ENCODE measurements around the gene ARID4A. TPM values are rescaled to one million over a fixed set of nuclear protein-coding genes. Genes with fewer than 3 reads are reported as not detected.

ARID4A gene
- total and polyA plus RNA-seq, 7 experiments from 2014 or later: 25.7 to 79.2 (median 70.7) TPM

Other genes with a start within 250 kb of the ARID4A start
- gene ARMH4, start 146.3 kb upstream of the ARID4A start, total RNA-seq: not detected
- gene ARMH4, start 146.3 kb upstream of the ARID4A start, polyA plus RNA-seq: 1 to 10 TPM in 1 of 2 donors, not detected in 1; 1.7 TPM
- 10 to 100 TPM; 40.0 to 54.6 (median 50.4) TPM for gene ACTR10, start 98.4 kb upstream of the ARID4A start, total RNA-seq
- gene ACTR10, start 98.4 kb upstream of the ARID4A start, polyA plus RNA-seq: 10 to 100 TPM; 53.2 to 90.8 TPM
- 100 to 1,000 TPM in 2 of 5 experiments, 10 to 100 TPM in 3; 76.5 to 357 (median 97.1) TPM for gene PSMA3, start 53.7 kb upstream of the ARID4A start, total RNA-seq
- 100 to 1,000 TPM; 161 to 163 TPM for gene PSMA3, start 53.7 kb upstream of the ARID4A start, polyA plus RNA-seq
- not detected for gene TOMM20L, start 97.4 kb downstream of the ARID4A start, total RNA-seq
- gene TOMM20L, start 97.4 kb downstream of the ARID4A start, polyA plus RNA-seq: not detected
- gene TIMM9, start 129.0 kb downstream of the ARID4A start, total RNA-seq: 10 to 100 TPM; 22.1 to 42.5 (median 37.0) TPM
- gene TIMM9, start 129.0 kb downstream of the ARID4A start, polyA plus RNA-seq: 10 to 100 TPM; 63.7 to 89.8 TPM
- gene KIAA0586, start 129.2 kb downstream of the ARID4A start, total RNA-seq: 10 to 100 TPM; 26.4 to 52.5 (median 34.8) TPM
- 10 to 100 TPM; 29.2 to 33.1 TPM for gene KIAA0586, start 129.2 kb downstream of the ARID4A start, polyA plus RNA-seq